Natural killer cell (primary cell): ENCODE data around the gene GCN1. TPM values are rescaled to one million over a fixed set of nuclear protein-coding genes. Genes with fewer than 3 reads are reported as not detected.
A peak's percentile ranks its signal among the peaks of the same experiment; 100 is the strongest.
"Not testable (repeated sequence)": the region's sequence is repeated elsewhere in the genome, so short reads cannot be mapped to it uniquely, and the experiment has no call there.

Experiments used
- ATAC-seq, 3 donors: fragments of 150-1000 bp in 2 of 3; fragments of 200-7000 bp in 1 of 3; cut with Tn5 transposase; 1 replicate in 1 of 3; 2 replicates in 2 of 3; pipeline ENCODE4 v1.10.0; 2021; ENCODE audit warnings: mild to moderate bottlenecking in 2 of 3, moderate library complexity in 2 of 3
- DNase-seq, 2 donors: peaks; one replicate each; pipeline versions ENCODE4 v3.0.0 to v3.0.0-alpha.2; 2013 to 2021; ENCODE audit warnings: mixed read lengths in 1 of 2
- H3K27ac ChIP-seq: one replicate; pipeline ENCODE4 v1.5.1; 2013; ENCODE audit warnings: mild to moderate bottlenecking, low read length
- H3K27me3 ChIP-seq: one replicate; pipeline ENCODE4 v1.6.1; 2013; ENCODE audit warnings: low read length; ENCODE audit not compliant: control insufficient read depth, insufficient read depth
- H3K36me3 ChIP-seq: one replicate; pipeline ENCODE4 v1.6.1; 2013; ENCODE audit warnings: low read length; ENCODE audit not compliant: control insufficient read depth, insufficient read depth
- H3K4me1 ChIP-seq: one replicate; pipeline ENCODE4 v1.6.1; 2013; ENCODE audit warnings: low read length; ENCODE audit not compliant: control insufficient read depth, insufficient read depth
- H3K4me3 ChIP-seq: one replicate; pipeline ENCODE4 v1.5.1; 2013; ENCODE audit warnings: low read length
- H3K9me3 ChIP-seq: one replicate; pipeline ENCODE4 v1.6.1; 2013; ENCODE audit warnings: low read length; ENCODE audit not compliant: control insufficient read depth, insufficient read depth
- H3K27ac Mint-ChIP-seq, 2 donors: one replicate each; pipeline ENCODE4 v1.8.0; 2022; ENCODE audit warnings: mild to moderate bottlenecking in 2 of 2, mixed read lengths in 2 of 2, moderate library complexity in 1 of 2
- H3K27me3 Mint-ChIP-seq, 2 donors: one replicate each; pipeline ENCODE4 v1.8.0; 2022; ENCODE audit warnings: low read depth in 2 of 2, mixed read lengths in 2 of 2
- H3K36me3 Mint-ChIP-seq: one replicate; pipeline ENCODE4 v1.8.0; 2022; ENCODE audit warnings: mixed read lengths
- H3K4me1 Mint-ChIP-seq, 2 donors: one replicate each; pipeline ENCODE4 v1.8.0; 2022; ENCODE audit warnings: mixed read lengths in 2 of 2
- H3K4me3 Mint-ChIP-seq: one replicate; pipeline ENCODE4 v1.8.0; 2022; ENCODE audit warnings: mild to moderate bottlenecking, moderate library complexity, mixed read lengths
- H3K9me3 Mint-ChIP-seq, 2 donors: one replicate each; pipeline ENCODE4 v1.8.0; 2022; ENCODE audit warnings: mixed read lengths in 2 of 2
- CTCF ChIP-seq: fragments of 200-600 bp; IDR thresholded peaks from one replicate; pipeline ENCODE4 v1.8.0; 2022; ENCODE audit warnings: antibody characterized with exemption
- WGBS: methylation state at CpG from one replicate; pipeline ENCODE4 v1.1.7; 2013; ENCODE audit warnings: missing lambda C conversion rate; ENCODE audit not compliant: insufficient coverage; 5-methylcytosine and 5-hydroxymethylcytosine counted together
- intact Hi-C: fragments of 100-400 bp; cut with micrococcal nuclease; formaldehyde crosslinking; loops from one replicate; pipeline ENCODE4 v1.14.2; 2022
- total RNA-seq, 4 donors: library from RNA; stranded (reverse); fragments of 120-200 nt in 1 of 4; gene quantifications; one replicate each; pipeline versions ENCODE4 v1.2.3 to v1.2.4, GENCODE V29; 2013 to 2022

The GCN1 gene
- total RNA-seq, 3 donors from 2014 or later (not counting 1 experiment from before 2014, with no cell fraction given) = 119 to 141 (median 120) TPM

GRCh38 chr12:120214626-120215356, 20.3 kb upstream of the GCN1 start:
- Mint-ChIP-seq H3K4me1 (peaks cover 5 to 24% of the 10 kb centered on the region in 2 donors), H3K27me3 (no peaks in the 10 kb centered on the region), H3K4me3 (no peak overlapping the region), H3K27ac (peak overlapping the region; percentile 34 to 49), H3K9me3 (no peaks in the 10 kb centered on the region), H3K36me3 (no peaks in the 10 kb centered on the region)
- no peak for TF ChIP-seq CTCF
- ATAC-seq = no peak
- Histone ChIP-seq H3K36me3 (peaks cover 89% of the 10 kb centered on the region), H3K27me3 (no peaks in the 10 kb centered on the region), H3K4me1 (no peaks in the 10 kb centered on the region), H3K9me3 (no peaks in the 10 kb centered on the region), H3K27ac (no peak overlapping the region), H3K4me3 (no peak overlapping the region)
- WGBS = 96% methylated on average over 34 of the region's 34 CpGs
- intact Hi-C loops = no loop called here
- DNase-seq = no peak

GRCh38 chr12:120213758-120214157, 19.2 kb upstream of the GCN1 start:
- Mint-ChIP-seq H3K27ac (no peak overlapping the region), H3K4me1 (peaks cover 3 to 21% of the 10 kb centered on the region in 2 donors), H3K27me3 (no peaks in the 10 kb centered on the region), H3K4me3 (no peak overlapping the region), H3K9me3 (no peaks in the 10 kb centered on the region), H3K36me3 (no peaks in the 10 kb centered on the region)
- no peaks in the 10 kb centered on the region for H3K9me3 ChIP-seq
- DNase-seq (no peak), ATAC-seq (no peak)
- H3K4me3 ChIP-seq = no peak overlapping the region
- H3K27me3 ChIP-seq = no peaks in the 10 kb centered on the region
- no peaks in the 10 kb centered on the region for H3K4me1 ChIP-seq
- peaks cover 80% of the 10 kb centered on the region for H3K36me3 ChIP-seq
- TF ChIP-seq CTCF = no peak
- intact Hi-C loops = no loop called here
- WGBS = 97% methylated on average over 20 of the region's 20 CpGs
- no peak overlapping the region for H3K27ac ChIP-seq

- H3K4me3 Mint-ChIP-seq, H3K27ac Mint-ChIP-seq, H3K27me3 Mint-ChIP-seq, intact Hi-C loops, H3K9me3 Mint-ChIP-seq, H3K4me3 ChIP-seq, H3K4me1 ChIP-seq, ATAC-seq, DNase-seq, H3K27ac ChIP-seq, H3K36me3 Mint-ChIP-seq, H3K27me3 ChIP-seq, H3K9me3 ChIP-seq: not testable (repeated sequence)
- peaks cover 0 to 21% of the 10 kb centered on the region in 2 donors for H3K4me1 Mint-ChIP-seq
- peaks cover 76% of the 10 kb centered on the region for H3K36me3 ChIP-seq
- WGBS = 94% methylated on average over 5 of the region's 5 CpGs
Measured at GRCh38 chr12:120213182-120213581, 18.7 kb upstream of the GCN1 start.

- H3K9me3 Mint-ChIP-seq = no peaks in the 10 kb centered on the region
- TF ChIP-seq CTCF = no peak
- H3K36me3 Mint-ChIP-seq = no peaks in the 10 kb centered on the region
- no peak overlapping the region for H3K27ac ChIP-seq
- H3K9me3 ChIP-seq = no peaks in the 10 kb centered on the region
- no peak for ATAC-seq
- no peaks in the 10 kb centered on the region for H3K27me3 ChIP-seq
- no peak overlapping the region for H3K4me3 Mint-ChIP-seq
- no peak for DNase-seq
- H3K4me3 ChIP-seq = no peak overlapping the region
- H3K27ac Mint-ChIP-seq = peak overlapping the region in 1 of 2 donors; percentile 72
- H3K36me3 ChIP-seq = peaks cover 72% of the 10 kb centered on the region
- H3K4me1 ChIP-seq = no peaks in the 10 kb centered on the region
- 94% methylated on average over 24 of the region's 24 CpGs for WGBS
- H3K4me1 Mint-ChIP-seq = peaks cover 0 to 21% of the 10 kb centered on the region in 2 donors
- H3K27me3 Mint-ChIP-seq = no peaks in the 10 kb centered on the region
- intact Hi-C loops = no loop called here
Measured at GRCh38 chr12:120212301-120212700, 17.8 kb upstream of the GCN1 start.
